ENCODE results near the gene TMEM38B. TPM values are rescaled to one million over a fixed set of nuclear protein-coding genes. Genes with fewer than 3 reads are reported as not detected.
A peak's percentile ranks its signal among the peaks of the same experiment; 100 is the strongest.
"Not testable (repeated sequence)": the region's sequence is repeated elsewhere in the genome, so short reads cannot be mapped to it uniquely, and the experiment has no call there.

TMEM38B gene
- polyA plus RNA-seq, 3 donors, result 3.1 to 4.8 (median 3.2) TPM

DNA sequence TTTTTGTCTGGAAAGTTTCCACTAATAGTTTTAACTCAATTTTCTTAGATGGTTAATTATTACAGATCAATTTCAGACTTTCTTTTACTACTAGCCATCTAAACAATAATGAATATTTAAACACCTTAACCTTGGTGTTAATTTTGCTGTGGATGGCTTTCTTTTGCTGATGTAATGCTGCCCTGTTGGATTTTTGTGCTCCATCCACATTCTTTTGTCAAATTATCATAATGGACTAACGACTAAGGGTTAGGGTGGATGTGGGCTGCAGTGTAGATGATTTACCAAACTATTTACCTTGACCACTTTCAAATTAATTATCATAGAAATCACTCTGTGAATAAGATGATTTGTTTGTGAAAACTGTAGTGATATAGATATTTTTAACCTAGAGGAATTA lies 15.6 kb upstream of the TMEM38B start:
- H3K27ac ChIP-seq (ENCODE audit: low read depth, low read length), result no peak overlapping the region
- WGBS, 3 donors, result 53 to 60% (median 53%) methylated on average over 1 of the region's 1 CpG

DNA sequence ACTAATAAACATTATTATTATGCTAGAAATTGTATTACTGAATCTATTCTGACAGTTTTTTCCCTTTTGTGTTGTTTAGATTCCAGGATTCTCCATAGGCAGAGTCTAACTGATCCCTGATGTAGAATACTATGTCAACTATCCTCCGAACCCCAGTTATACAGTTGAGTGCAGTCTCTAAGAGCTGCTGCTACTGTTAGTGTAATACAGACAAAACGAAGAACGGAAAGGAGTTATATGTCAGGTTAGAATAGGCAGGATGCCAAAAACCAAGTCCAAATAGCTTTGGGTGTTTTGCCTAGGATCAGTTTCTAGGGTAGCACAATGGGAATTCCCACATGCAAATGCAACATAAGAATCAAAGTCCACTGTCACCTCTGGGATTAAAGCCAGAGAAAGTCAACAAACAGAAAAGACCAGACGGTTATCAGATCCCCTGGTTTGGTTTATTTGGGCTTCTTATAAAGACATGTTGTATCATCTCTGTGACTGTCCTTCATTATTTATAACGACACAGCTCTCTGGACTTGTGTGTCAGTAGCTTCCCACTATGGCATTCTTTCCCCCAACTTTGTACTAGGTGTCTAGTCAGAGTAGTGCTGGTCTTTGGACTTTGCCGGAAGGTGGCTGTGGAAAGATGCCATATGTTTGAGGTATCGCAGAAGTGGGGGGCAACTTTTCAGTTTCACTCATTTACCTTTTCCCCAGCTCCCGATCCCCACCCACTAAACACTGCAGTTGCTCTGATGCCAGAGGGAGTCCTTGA lies 14.9 kb upstream of the TMEM38B start:
- no peak overlapping the region for H3K27ac ChIP-seq (ENCODE audit: low read depth, low read length)
- 32 to 80% (median 76%) methylated on average over 8 of the region's 8 CpGs for WGBS, 3 donors

DNA sequence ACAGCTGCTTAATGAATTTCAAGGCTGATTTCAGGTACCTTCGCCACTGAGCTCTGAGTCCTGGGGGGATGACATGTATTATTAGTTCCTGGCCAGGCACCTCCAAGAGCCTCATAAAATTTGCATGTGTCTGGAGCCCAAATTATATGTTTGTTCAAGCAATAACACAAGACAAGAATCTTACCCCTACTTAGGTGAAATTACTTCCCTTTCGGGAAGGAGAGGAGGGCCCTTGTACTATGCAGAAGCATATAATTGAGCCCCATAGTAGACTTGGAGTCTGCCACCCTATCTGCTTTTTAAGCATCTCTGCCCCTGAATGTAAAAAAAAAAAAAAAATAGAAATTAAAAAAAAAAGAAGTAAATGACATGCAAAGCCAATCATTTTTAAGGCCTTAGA lies 13.0 kb upstream of the TMEM38B start:
- 88 to 100% (median 91%) methylated on average over 2 of the region's 2 CpGs for WGBS, 3 donors

DNA sequence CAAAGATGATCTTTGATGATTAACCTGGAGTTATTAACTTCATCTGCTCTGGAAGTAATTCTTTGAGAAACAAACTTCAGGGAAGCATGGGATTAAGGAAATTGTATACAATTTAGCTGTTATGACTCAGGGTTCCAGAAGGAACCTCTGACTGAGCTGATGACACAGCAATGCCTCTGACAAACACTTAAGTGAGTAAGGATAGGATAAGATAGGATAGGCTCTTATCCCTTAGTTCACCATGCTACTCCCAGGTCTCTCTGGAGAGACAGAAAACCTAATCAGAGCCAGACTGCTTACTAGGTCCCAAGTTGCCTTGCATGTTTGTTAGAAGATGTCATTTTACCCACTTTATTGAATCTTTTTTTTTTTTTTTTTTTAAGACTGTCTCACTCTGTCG lies 12.6 kb upstream of the TMEM38B start:
- WGBS, 3 donors, result 94 to 100% (median 100%) methylated on average over 1 of the region's 1 CpG
- no peak overlapping the region for H3K27ac ChIP-seq (ENCODE audit: low read depth, low read length)

More for the DNA sequence above, 13.0 kb upstream of the TMEM38B start:
- no peak overlapping the region for H3K27ac ChIP-seq (ENCODE audit: low read depth, low read length)

DNA sequence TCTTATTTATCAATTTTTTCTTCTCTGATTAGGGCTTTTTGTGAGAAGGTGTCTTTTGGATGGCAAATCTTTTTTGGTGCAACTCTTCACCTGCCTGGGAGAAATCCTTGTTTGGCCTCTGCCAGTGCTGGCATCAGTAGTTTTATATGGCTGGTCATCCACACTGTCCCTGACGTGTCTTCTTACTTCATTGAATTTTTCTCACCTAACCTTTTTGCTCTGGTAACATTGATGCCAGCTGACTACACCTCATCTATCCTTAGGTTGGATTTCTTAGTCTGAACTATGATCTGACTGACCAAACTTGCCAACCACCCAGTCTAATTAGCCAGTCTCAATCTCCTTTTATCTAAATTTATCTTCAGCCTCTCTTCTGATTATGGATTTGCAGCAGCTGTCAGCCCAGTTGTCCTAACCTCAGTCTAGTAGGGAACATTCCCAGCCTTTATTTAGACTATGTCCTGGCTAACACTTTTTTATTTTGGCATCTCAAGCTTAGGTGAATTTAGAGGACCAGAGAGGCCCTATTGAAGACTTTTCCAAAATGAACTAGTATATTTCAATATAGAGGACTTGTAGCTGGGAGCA lies 10.6 kb upstream of the TMEM38B start:
- 65 to 81% (median 77%) methylated on average over 1 of the region's 1 CpG for WGBS, 3 donors

DNA sequence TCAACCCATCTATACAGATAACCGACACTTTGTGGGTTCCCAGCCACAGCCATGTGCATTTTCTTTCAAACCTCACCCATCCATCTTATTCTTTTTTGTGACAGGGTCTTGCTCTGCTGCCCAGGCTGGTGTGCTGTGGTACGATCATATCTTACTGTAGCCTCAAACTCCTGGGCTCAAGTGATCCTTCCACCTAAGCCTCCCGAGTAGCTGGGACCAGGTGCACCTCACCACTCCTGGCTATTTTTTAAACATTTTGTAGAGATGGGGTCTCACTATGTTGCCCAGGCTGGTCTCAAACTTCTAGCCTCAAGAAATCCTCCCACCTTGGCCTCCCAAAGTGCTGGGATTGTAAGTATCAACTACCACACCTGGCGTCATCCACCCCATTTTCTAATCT lies 7.4 kb upstream of the TMEM38B start:
- WGBS, 3 donors, result 92 to 95% (median 93%) methylated on average over 4 of the region's 4 CpGs
- no peak overlapping the region for H3K27ac ChIP-seq (ENCODE audit: low read depth, low read length)

More for the DNA sequence above, 10.6 kb upstream of the TMEM38B start:
- H3K27ac ChIP-seq (ENCODE audit: low read depth, low read length), result no peak overlapping the region

DNA sequence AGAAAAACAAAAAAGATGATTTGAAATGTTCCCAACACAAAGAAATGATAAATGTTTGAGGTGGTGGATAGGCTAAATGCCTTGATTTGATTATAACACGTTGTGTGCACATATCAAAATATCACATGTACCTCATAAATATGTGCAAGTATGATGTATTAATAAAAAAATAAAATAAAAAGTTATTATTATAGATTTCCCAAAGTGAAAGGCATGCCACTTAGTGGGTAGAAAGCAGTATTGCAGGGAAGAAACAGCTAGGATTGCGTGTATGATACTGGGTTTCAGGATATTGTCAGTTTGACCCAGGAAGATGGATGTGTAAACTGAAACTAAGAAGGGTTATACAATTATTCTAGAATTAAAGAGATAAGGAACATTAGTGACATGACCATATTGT lies 3.6 kb upstream of the TMEM38B start:
- no peak overlapping the region for H3K27ac ChIP-seq (ENCODE audit: low read depth, low read length)
- WGBS, 3 donors, result 40 to 45% (median 41%) methylated on average over 2 of the region's 2 CpGs

DNA sequence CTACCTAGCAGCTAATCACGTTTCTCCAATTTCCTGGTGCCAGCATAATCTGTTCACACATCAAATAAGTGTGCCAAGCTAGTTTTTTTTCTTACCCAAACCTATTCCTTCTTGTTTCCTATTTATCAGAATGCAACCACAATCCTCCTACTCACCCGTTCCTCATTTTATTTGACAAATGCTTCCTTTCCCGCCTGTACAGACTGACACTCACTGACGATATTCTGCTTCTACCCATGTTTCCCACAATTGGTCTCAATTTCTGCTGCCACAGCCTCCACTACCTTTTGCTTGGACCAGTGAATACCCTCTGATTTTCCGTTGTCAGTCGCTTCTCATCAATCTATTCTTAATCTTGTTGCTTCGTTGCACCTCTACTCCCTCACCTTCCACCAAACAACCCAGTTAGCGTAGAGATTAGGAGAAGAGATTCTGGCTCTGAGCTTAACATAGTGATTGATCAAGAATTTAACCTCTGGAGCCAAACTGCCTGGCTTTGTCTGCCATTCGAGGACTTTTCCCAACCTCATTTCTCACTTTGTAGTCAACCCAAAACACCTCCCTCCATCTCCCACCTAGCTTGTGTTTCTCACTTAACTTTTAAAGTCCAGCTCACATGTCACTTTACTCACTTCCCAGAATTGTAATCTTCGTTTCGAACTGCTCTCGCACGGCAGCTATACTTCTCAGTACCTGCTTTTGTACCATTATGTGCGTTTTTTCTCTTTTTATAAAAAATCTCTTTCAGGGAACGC lies 729 bp upstream of the TMEM38B start:
- 1 to 8% (median 4%) methylated on average over 15 of the region's 15 CpGs for WGBS, 3 donors
- H3K27ac ChIP-seq (ENCODE audit: low read depth, low read length), result no peak overlapping the region

DNA sequence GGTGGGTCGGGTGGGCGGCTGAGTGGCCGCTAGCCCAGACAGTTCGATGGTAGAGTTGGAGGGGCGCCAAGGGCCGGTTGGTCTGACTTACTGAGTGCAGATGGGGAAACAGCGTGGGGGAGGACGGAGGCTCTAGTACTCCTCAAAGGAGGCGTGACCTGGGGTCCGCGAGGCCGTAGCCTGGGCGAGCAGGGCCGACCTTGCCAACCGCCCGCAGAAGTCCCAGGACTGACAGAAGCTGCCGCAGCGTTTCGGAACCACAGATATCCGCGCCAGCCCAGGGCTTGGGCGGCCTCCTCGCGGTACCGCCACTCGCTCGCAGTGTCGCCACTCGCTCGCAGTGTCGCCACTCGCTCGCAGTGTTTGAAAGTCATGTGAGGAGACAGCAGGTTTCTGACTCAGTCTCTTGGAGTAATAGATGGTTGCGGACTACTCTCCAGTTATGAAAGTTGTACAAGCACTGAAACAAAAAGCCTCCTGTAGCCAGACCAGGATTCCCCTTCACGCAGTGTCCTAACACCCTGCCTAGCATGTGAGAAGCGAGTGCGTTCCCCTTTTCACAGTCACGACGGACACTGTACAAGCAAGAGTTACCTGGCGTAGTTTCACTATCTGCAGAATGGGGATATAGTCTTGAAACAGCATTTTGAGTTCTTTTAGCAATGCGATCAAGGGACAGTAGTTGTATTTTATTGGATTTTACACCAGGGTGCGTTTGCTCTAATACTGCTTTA lies 674 bp downstream of the TMEM38B start:
- 1% methylated on average over 41 to 42 of the region's 42 CpGs for WGBS, 3 donors
- H3K27ac ChIP-seq (ENCODE audit: low read depth, low read length), result peak overlapping the region; percentile 23

DNA sequence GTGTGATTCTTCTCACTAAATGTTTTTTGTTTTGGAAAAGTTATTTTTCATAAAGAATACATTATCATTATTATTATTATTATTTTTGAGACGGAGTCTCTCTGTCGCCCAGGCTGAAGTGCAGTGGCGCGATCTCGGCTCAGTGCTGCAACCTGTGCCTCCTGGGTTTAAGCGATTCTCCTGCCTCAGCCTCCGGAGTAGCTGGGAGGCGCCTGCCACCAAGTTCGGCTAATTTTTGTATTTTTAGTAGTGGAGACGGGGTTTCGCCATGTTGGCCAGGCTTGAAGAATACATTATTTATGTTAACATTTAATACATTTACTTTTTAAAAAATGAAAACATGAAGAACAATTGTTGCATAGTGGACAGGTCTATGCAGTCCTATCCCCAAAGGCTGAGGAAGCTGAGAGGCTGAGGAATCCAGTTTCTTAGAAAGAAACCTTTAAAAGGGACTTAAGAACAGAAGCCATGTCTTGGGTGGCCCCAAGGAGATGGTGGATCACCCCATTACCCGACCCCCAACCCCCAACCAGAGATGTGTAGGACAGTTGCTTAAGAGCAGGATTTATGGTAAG lies 2.0 kb downstream of the TMEM38B start:
- H3K27ac ChIP-seq (ENCODE audit: low read depth, low read length), result no peak overlapping the region
- 95 to 96% (median 95%) methylated on average over 12 of the region's 12 CpGs for WGBS, 3 donors

DNA sequence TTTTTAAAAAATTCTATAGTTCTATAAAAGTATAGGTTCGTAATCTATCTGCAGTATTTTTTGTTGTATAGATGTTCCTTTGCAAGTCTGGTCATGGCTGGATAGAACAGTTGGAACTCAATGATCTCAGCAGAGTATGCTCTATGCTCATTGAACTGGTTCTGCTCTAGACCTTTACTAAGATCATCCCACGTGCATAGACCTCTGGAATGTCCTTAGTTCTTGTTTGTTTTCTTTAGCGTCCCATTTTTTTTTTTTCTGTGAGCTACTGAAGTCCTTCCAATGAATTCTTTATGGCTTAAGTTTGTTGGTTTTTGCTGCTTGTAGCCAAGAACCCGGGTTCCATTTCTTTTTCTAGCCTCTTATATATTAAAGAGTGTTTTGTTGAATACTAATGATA lies 3.5 kb downstream of the TMEM38B start:
- 69 to 87% (median 73%) methylated on average over 4 of the region's 4 CpGs for WGBS, 3 donors
- H3K27ac ChIP-seq (ENCODE audit: low read depth, low read length), result no peak overlapping the region

DNA sequence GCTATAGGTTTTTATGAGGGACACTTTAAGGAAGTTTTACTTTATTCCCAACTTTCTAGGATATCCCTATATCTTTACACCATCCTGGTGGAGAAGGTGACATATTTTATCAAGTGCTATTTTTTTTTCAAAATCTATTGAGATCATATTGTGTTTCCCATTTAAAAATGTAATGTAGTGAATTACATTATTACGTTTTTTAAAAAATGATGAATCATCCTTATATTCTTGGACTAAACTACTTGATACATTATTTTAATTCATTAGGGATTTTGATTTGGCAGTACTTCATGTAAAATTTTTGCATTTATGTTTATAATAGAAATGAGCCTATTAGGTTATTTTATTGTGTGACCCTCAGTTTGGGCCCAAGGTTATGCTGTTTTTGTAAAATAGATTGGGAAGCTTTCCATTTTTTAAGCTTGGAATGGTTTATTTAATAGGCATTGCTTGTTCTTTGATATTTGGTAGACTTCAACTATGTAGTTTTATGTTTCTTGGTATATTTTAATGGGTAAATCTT lies 4.1 kb downstream of the TMEM38B start:
- H3K27ac ChIP-seq (ENCODE audit: low read depth, low read length), result no peak overlapping the region
- 62 to 81% (median 74%) methylated on average over 1 of the region's 1 CpG for WGBS, 3 donors

DNA sequence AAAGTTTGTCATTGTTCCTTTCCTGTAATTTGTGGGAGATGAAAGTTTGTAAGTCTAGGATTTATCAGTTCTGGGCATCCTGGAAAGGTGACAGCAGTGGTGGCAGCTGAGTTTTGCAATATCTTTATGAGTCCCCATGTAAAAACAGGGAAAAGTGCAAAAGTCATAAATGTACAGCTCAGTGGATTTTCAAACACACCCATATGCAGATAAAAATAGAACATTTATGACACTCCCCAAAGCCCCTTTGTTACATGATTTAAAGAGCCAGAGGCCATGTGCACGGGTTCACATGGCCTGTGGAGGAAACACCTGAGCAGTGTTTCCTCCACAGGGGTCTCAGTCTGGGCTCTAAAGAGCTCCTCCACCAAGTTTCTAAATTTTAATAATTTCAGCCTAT lies 6.3 kb downstream of the TMEM38B start:
- 40 to 83% (median 46%) methylated on average over 1 of the region's 1 CpG for WGBS, 3 donors

DNA sequence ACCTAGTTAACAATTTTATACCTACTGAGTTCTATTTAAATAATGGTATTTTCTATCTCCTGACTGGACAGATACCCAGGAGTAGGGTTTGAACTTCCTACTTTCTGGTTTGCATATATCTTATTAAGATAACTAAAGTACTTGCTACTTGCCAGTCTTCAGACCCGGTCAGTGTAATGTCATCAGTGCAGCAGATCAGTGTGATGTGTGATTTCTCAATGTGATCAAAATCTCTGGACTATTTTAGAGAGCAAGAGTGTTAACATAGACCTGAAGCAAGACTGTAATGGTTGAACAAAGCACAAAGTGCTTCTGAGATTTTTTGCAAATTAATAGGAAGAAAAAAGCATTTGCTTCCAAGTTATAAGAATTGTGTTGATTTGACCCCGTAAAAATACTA lies 6.8 kb downstream of the TMEM38B start:
- H3K27ac ChIP-seq (ENCODE audit: low read depth, low read length), result no peak overlapping the region
- 73 to 80% (median 77%) methylated on average over 2 of the region's 2 CpGs for WGBS, 3 donors

More for the DNA sequence above, 6.3 kb downstream of the TMEM38B start:
- H3K27ac ChIP-seq (ENCODE audit: low read depth, low read length), result no peak overlapping the region

DNA sequence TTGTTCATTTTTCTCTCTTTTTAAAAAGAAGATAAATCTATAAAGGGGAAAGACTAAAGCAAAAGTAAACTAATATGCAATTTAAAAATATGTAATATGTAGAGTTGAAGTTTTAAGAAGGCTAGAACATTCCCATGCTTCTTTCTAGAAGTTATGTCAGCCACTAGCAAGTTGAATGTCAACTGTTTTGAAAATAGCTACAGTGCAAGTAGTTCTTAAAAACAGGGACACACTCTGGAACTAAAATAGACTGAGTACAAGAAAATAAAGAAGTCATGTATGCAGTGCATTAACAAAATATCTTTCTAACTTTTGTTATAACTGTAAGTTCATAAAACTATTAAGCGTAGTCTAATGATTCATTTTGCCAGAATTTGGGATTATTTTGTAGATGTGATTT lies 7.9 kb downstream of the TMEM38B start:
- WGBS, 3 donors, result 0 to 96% (median 95%) methylated on average over 1 of the region's 1 CpG
- no peak overlapping the region for H3K27ac ChIP-seq (ENCODE audit: low read depth, low read length)

DNA sequence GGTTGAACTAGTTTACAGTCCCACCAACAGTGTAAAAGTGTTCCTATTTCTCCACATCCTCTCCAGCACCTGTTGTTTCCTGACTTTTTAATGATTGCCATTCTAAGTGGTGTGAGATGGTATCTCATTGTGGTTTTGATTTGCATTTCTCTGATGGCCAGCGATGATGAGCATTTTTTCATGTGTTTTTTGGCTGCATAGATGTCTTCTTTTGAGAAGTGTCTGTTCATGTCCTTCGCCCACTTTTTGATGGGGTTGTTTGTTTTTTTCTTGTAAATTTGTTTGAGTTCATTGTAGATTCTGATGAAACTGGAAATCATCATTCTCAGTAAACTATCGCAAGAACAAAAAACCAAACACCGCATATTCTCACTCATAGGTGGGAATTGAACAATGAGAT lies 9.3 kb downstream of the TMEM38B start:
- 90 to 92% (median 90%) methylated on average over 4 of the region's 4 CpGs for WGBS, 3 donors
- not testable (repeated sequence) for H3K27ac ChIP-seq (ENCODE audit: low read depth, low read length)

DNA sequence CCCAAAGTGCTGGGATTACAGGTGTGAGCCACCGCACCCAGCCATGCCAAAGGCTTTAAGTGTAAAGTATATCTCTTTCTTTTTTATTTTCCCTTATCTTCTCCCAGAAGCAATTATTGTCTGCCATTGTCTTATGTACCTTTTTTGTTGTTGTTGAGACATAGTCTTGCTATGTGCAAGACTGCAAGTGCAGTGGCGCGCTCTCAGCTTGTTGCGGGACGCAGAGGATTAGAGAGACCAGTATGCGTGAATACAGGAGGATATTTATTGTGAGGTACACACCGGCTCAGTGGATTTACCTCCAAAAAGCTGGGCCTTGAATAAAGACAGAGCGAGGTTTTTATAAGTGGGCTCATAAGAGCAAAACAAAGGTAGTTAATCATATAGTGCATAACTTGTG lies 11.8 kb downstream of the TMEM38B start:
- WGBS, 3 donors, result 96 to 98% (median 98%) methylated on average over 8 of the region's 8 CpGs
- H3K27ac ChIP-seq (ENCODE audit: low read depth, low read length), result no peak overlapping the region

DNA sequence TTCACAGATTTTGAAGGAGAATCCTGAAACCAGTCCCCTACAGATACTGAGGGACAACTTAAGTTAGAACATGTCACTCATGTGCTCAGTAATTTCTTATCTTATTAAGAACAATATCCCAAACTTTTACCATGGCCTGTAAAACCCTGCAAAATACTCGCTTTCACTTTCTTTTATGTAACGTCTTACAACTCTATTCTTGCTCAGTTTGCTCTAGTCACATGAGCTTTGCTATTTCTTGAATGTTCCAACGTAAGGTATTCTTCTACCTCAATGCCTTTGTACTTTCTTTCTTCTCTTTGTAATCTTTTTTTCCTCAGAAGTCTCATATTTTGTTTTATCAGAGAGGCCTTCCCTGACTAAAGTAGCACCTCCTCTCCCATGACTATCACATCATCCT lies 14.1 kb downstream of the TMEM38B start:
- H3K27ac ChIP-seq (ENCODE audit: low read depth, low read length), result no peak overlapping the region
- 55 to 82% (median 58%) methylated on average over 3 of the region's 3 CpGs for WGBS, 3 donors

All from adipose tissue (tissue), 3 donors.